Effector memory CD4-positive, alpha-beta T cell (primary cell): Measurements from ENCODE around the gene ZBTB44.
"Not testable (repeated sequence)": the region's sequence is repeated elsewhere in the genome, so short reads cannot be mapped to it uniquely, and the experiment has no call there.

Experiments
- DNase-seq, 3 donors: peaks; one replicate each; pipeline ENCODE4 v3.0.0-alpha.2; 2020
- H3K27ac ChIP-seq: 2 replicates; pipeline ENCODE4 v1.7.0; 2013; ENCODE audit warnings: mild to moderate bottlenecking, low read length, moderate library complexity; ENCODE audit not compliant: insufficient read depth, poor library complexity, severe bottlenecking
- H3K27me3 ChIP-seq: replicated peaks from 2 replicates; pipeline ENCODE4 v1.7.0; 2013; ENCODE audit warnings: mild to moderate bottlenecking, low read length; ENCODE audit not compliant: insufficient read depth, control insufficient read depth, poor library complexity, severe bottlenecking
- H3K36me3 ChIP-seq: 2 replicates; pipeline ENCODE4 v1.7.0; 2013; ENCODE audit warnings: mild to moderate bottlenecking, low read length, moderate library complexity; ENCODE audit not compliant: control insufficient read depth, insufficient read depth
- H3K4me1 ChIP-seq: 2 replicates; pipeline ENCODE4 v1.7.0; 2013; ENCODE audit warnings: low read length, mild to moderate bottlenecking; ENCODE audit not compliant: control insufficient read depth, insufficient read depth, poor library complexity, severe bottlenecking
- H3K4me3 ChIP-seq: 2 replicates; pipeline ENCODE4 v1.7.0; 2013; ENCODE audit warnings: low read length, low read depth, mild to moderate bottlenecking; ENCODE audit not compliant: insufficient read depth, poor library complexity, severe bottlenecking
- H3K9me3 ChIP-seq: 2 replicates; pipeline ENCODE4 v1.7.0; 2013; ENCODE audit warnings: mild to moderate bottlenecking, low read length, moderate library complexity; ENCODE audit not compliant: control insufficient read depth

ZBTB44 gene

DNA sequence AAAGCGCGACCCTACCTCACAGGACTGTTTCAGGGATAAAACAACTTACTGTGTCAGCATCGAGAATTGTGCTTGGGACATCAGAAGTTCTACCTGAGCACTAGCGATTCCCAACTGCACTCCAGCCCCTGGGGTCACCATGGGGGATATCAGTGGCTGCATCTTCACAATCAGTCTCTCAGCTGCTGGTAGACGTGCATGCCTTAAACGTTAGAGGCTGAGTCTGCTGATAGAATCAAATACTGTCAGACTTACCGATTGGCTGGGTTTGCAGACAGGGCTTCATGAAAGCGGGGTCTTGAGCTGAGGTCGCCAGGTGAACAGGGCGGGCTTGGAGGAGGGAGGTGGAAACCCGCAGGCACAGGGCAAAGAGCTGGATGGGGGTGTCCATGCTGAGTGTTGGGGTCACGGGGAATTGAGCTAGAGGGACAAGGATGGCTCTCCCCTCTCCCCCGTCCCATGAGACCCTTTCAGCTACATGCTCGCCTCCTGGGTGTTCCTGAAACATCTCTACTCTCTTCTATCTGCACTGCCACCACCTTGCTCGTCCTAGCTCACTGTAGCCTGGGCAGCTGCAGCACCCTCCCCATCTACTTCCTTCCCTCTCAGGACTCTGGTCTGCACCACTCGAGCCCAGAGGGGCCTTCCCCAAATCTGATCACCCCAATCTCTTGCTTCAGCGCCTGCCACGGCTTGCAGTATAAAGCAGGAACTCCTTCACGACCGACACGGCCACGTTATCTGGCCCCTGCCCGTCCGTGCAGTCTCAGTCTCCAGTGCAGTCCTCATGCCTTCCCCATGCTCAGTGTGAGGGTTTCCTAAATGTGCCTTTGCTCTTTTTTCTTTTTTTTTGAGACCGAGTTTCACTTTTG, 111.7 kb downstream of the ZBTB44 start:
- DNase-seq = no peak
- Histone ChIP-seq H3K27me3 (no peaks in the 10 kb centered on the region), H3K9me3 (no peaks in the 10 kb centered on the region), H3K36me3 (no peaks in the 10 kb centered on the region), H3K27ac (no peak overlapping the region), H3K4me3 (no peak overlapping the region), H3K4me1 (no peaks in the 10 kb centered on the region)

GRCh38 chr11:130202009-130202817, 112.5 kb downstream of the ZBTB44 start:
- Histone ChIP-seq H3K36me3 (no peaks in the 10 kb centered on the region), H3K9me3 (no peaks in the 10 kb centered on the region), H3K4me3 (no peak overlapping the region), H3K4me1 (no peaks in the 10 kb centered on the region), H3K27me3 (no peaks in the 10 kb centered on the region), H3K27ac (no peak overlapping the region)
- DNase-seq = no peak

- H3K4me3 ChIP-seq = no peak overlapping the region
- no peaks in the 10 kb centered on the region for H3K36me3 ChIP-seq
- no peaks in the 10 kb centered on the region for H3K4me1 ChIP-seq
- H3K9me3 ChIP-seq = no peaks in the 10 kb centered on the region
- no peaks in the 10 kb centered on the region for H3K27me3 ChIP-seq
- H3K27ac ChIP-seq = no peak overlapping the region
- DNase-seq = no peak
Observed at GRCh38 chr11:130201026-130201425, 113.7 kb downstream of the ZBTB44 start.

DNA sequence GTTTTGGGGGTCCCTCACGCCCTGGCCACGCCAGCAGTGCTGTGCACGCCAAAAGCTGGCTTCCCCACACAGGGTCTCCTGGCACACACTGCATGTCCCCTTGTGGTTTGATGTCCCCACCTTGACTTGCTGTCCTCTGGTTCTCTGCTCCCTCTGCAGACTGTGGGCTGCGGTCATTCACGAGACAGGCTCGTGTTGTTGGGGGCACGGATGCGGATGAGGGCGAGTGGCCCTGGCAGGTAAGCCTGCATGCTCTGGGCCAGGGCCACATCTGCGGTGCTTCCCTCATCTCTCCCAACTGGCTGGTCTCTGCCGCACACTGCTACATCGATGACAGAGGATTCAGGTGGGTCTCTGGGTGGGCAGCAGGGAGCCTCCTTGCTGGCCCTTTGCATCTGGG, 114.9 kb downstream of the ZBTB44 start:
- Histone ChIP-seq H3K9me3 (no peaks in the 10 kb centered on the region), H3K27ac (no peak overlapping the region), H3K27me3 (no peaks in the 10 kb centered on the region), H3K4me1 (no peaks in the 10 kb centered on the region), H3K4me3 (no peak overlapping the region), H3K36me3 (no peaks in the 10 kb centered on the region)
- DNase-seq = no peak

DNA sequence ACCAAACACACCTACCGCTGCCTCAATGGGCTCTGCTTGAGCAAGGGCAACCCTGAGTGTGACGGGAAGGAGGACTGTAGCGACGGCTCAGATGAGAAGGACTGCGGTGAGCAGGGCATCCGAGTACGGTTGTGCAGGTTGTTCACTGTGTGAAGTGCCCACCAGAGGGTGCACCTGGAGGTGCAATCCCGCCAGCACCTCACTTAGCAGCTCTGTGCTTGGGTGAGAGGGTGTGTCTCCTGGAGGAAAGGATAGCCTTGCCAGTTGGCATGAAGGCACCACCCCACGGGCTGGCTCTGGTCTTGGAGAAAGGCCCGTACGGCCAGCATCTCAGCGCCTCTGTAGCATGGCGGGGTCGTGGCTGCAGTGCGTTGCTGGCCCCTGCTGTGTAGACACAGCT, 115.8 kb downstream of the ZBTB44 start:
- Histone ChIP-seq H3K27ac (no peak overlapping the region), H3K36me3 (no peaks in the 10 kb centered on the region), H3K4me3 (no peak overlapping the region), H3K9me3 (no peaks in the 10 kb centered on the region), H3K27me3 (no peaks in the 10 kb centered on the region), H3K4me1 (no peaks in the 10 kb centered on the region)
- no peak for DNase-seq

DNA sequence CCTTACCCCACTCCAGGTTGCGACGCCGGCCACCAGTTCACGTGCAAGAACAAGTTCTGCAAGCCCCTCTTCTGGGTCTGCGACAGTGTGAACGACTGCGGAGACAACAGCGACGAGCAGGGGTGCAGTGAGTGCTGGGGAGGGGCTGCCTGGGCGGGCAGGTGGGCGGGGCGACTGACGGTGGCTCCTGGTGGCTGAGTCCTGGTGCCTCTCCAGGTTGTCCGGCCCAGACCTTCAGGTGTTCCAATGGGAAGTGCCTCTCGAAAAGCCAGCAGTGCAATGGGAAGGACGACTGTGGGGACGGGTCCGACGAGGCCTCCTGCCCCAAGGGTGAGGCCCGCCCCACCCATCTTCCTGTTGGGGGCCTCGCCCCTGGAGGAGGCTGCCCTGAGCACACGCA, 116.4 kb downstream of the ZBTB44 start:
- H3K4me1 ChIP-seq = no peaks in the 10 kb centered on the region
- H3K4me3 ChIP-seq = no peak overlapping the region
- DNase-seq = no peak
- H3K27me3 ChIP-seq = no peaks in the 10 kb centered on the region
- no peaks in the 10 kb centered on the region for H3K9me3 ChIP-seq
- H3K27ac ChIP-seq = no peak overlapping the region
- H3K36me3 ChIP-seq = no peaks in the 10 kb centered on the region

- Histone ChIP-seq H3K36me3 (no peaks in the 10 kb centered on the region), H3K4me3 (no peak overlapping the region), H3K4me1 (no peaks in the 10 kb centered on the region), H3K27ac (no peak overlapping the region), H3K27me3 (no peaks in the 10 kb centered on the region), H3K9me3 (no peaks in the 10 kb centered on the region)
- no peak for DNase-seq
Observed at GRCh38 chr11:130197386-130198035, 117.2 kb downstream of the ZBTB44 start.

DNA sequence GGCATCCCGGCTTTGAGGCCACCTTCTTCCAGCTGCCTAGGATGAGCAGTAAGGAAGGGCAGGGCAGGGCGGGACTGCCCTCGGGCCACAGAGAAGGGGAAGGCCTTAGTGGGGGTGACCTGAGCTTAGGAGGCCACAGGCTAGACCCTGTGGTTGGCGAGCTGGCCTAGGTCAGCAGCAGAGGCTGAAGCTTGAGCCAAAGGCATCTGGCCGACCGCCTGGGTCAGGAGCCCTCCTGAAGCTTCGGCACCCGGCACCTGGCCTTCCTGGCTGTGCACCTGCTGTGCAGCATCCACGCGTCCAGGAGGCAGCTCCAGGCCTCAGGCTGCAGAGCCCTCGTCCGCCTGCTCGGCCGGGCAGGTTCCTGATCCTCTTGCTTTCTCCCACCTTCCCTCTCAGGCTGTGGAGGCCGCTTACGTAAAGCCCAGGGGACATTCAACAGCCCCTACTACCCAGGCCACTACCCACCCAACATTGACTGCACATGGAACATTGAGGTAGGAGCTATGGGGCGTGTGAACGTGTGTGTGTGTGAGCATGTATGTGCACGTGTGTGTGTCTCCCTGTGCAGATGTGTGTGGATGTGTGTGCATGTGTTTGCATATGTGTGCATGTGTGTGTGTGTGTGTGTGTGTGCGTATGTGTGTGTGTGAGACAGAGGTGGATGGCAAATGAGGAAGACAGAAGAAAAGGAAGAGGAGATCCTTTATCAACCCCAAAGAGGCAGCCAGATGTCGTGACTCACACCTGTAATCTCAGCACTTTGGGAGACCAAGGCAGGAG, 120.3 kb downstream of the ZBTB44 start:
- H3K27ac ChIP-seq = no peak overlapping the region
- no peak overlapping the region for H3K4me3 ChIP-seq
- H3K9me3 ChIP-seq = no peaks in the 10 kb centered on the region
- H3K36me3 ChIP-seq = no peaks in the 10 kb centered on the region
- DNase-seq = no peak
- no peaks in the 10 kb centered on the region for H3K27me3 ChIP-seq
- H3K4me1 ChIP-seq = no peaks in the 10 kb centered on the region

DNA sequence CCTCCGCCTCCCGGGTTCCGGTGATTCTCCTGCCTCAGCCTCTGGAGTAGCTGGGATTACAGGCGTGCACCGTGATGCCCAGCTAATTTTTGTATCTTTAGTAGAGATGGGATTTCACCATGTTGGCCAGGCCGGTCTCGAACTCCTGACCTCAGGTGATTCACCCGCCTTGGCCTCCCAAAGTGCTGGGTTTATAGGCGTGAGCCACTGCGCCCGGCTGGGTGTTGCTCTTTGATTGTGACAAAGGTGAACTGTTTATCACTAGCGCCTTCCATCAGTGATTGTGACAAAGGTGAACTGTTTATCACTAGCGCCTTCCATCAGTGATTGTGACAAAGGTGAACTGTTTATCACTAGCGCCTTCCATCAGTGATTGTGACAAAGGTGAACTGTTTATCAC, 121.2 kb downstream of the ZBTB44 start:
- not testable (repeated sequence) for H3K4me3 ChIP-seq, DNase-seq, H3K4me1 ChIP-seq, H3K27ac ChIP-seq, H3K9me3 ChIP-seq, H3K27me3 ChIP-seq, H3K36me3 ChIP-seq
